ENCODE data around the gene SBF2. TPM values are rescaled to one million over a fixed set of nuclear protein-coding genes. Genes with fewer than 3 reads are reported as not detected.

The SBF2 gene
- total RNA-seq, 2 donors from 2014 or later = 30.5 to 47.0 TPM

DNA sequence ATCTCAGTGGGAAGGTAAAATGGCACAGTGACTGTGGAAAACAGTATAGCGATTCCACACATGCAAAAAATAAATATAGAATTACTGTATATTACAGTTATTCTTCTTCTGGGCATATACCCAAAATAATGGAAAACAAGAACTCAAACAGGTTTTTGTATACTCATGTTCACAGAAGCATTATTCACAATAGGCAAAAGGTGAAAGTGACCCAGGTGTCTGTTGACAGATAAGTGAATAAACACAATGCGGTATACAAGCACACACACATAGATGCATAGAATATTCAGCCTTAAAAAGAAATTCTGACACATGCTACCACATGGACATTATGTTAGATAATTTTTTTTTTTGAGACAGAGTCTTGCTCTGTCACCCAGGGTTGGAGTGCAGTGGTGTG, 397.1 kb downstream of the SBF2 start:
- Histone ChIP-seq H3K36me3 (no peaks in the 10 kb centered on the region), H3K9ac (ENCODE audit: low read depth in 2 of 2, low read length in 2 of 2) (no peak overlapping the region), H3K27me3 (no peaks in the 10 kb centered on the region), H3K27ac (no peak overlapping the region), H3K4me3 (no peak overlapping the region), H3K4me1 (no peaks in the 10 kb centered on the region), H3K9me3 (no peaks in the 10 kb centered on the region)
- DNase-seq = no peak
- intact Hi-C loops (cut with DNase I) = no loop called here
- TF ChIP-seq, protein P1, sequence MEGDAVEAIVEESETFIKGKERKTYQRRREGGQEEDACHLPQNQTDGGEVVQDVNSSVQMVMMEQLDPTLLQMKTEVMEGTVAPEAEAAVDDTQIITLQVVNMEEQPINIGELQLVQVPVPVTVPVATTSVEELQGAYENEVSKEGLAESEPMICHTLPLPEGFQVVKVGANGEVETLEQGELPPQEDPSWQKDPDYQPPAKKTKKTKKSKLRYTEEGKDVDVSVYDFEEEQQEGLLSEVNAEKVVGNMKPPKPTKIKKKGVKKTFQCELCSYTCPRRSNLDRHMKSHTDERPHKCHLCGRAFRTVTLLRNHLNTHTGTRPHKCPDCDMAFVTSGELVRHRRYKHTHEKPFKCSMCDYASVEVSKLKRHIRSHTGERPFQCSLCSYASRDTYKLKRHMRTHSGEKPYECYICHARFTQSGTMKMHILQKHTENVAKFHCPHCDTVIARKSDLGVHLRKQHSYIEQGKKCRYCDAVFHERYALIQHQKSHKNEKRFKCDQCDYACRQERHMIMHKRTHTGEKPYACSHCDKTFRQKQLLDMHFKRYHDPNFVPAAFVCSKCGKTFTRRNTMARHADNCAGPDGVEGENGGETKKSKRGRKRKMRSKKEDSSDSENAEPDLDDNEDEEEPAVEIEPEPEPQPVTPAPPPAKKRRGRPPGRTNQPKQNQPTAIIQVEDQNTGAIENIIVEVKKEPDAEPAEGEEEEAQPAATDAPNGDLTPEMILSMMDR (IDR thresholded peaks at IDR 0.05) = no peak

DNA sequence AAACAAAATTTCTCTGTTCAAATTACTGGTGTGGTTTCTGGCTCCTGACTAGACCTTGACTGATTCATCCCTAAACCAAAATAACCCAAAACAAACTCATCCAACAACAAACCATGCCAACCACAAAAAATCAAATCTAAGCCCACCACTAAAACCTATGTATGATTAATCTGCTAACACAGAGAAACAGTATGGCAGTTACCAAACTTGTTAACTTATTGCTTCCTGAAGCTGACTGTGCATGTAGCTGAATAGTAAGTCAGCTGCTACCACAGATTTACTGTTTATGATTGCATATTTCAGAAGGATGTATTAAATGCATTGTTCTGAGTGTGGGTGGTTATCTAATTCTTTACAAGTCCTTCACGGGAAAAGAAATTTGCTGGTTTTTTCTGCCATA, 399.0 kb downstream of the SBF2 start:
- no peak overlapping the region for H3K9ac ChIP-seq (ENCODE audit: low read depth in 2 of 2, low read length in 2 of 2)
- DNase-seq = no peak
- TF ChIP-seq, protein P1 (IDR thresholded peaks at IDR 0.05) = no peak
- intact Hi-C loops (cut with DNase I) = no loop called here
- no peak overlapping the region for H3K4me3 ChIP-seq
- H3K36me3 ChIP-seq = no peaks in the 10 kb centered on the region
- no peak overlapping the region for H3K27ac ChIP-seq
- no peaks in the 10 kb centered on the region for H3K4me1 ChIP-seq
- H3K27me3 ChIP-seq = no peaks in the 10 kb centered on the region
- H3K9me3 ChIP-seq = no peaks in the 10 kb centered on the region

DNA sequence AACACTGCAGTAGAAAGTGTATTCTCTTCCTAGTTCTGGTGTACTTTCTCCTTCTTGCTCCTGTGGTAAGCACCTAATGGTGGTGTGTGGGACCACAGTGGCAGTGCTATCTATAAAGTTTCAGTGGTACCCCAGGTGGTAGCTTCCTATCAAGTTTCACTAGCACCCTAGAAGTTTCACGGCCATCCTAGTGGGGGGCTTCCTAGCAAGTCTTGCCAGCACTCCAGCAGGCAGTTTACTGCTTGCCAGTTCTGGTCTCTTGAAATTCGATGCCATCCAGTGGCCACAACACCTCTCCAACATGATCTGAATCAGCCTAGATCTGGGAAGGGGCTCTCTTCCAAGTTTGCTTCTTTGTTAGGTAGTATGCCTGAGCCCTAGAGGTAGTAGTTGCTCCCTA, 400.5 kb downstream of the SBF2 start:
- Histone ChIP-seq H3K9ac (ENCODE audit: low read depth in 2 of 2, low read length in 2 of 2) (no peak overlapping the region), H3K9me3 (no peaks in the 10 kb centered on the region), H3K27me3 (no peaks in the 10 kb centered on the region), H3K4me3 (no peak overlapping the region), H3K27ac (no peak overlapping the region), H3K4me1 (no peaks in the 10 kb centered on the region), H3K36me3 (no peaks in the 10 kb centered on the region)
- DNase-seq = no peak
- intact Hi-C loops (cut with DNase I) = no loop called here
- TF ChIP-seq, protein P1 (IDR thresholded peaks at IDR 0.05) = no peak

DNA sequence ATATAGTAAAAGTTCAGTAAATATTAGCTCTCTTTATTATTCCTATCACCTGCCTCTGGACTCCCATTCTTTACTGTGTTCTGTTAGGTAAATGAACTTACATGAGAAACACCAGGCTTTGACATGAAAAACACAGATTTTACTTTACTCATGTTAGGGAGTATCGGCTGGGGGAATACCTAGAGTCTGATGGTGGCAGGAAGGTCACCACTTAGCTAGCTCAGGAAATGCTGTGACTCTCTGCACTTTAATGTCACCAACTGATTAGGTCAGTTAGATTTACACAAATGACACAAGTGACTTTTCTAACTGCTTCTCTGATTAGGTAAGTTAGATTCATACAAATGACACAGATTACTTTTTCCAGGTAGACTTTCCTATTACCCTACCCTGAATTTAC, 405.1 kb downstream of the SBF2 start:
- no peak for DNase-seq
- Histone ChIP-seq H3K4me1 (no peaks in the 10 kb centered on the region), H3K27ac (no peak overlapping the region), H3K4me3 (no peak overlapping the region), H3K27me3 (no peaks in the 10 kb centered on the region), H3K9me3 (no peaks in the 10 kb centered on the region), H3K36me3 (no peaks in the 10 kb centered on the region), H3K9ac (ENCODE audit: low read depth in 2 of 2, low read length in 2 of 2) (no peak overlapping the region)
- TF ChIP-seq, protein P1 (IDR thresholded peaks at IDR 0.05) = no peak
- intact Hi-C loops (cut with DNase I) = no loop called here

DNA sequence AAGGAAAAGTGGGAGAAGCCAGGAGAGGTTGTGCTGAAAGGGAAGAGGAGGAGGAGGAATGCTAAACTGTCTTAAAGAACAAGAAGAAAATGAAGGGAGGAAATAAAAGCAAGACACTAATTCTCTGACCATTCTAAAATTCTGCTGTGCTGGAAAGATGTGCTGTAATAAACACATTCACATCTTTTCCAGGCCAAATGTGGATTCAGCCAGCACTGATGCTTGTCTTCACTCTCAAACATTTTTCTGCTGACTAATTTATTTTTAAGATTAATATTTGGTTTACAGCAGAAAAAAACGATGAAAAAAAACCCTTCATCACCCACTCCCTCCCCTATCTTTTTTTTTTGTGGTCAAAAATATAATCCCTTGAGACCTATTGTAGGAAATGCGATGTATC, 406.5 kb downstream of the SBF2 start:
- DNase-seq = no peak
- no peaks in the 10 kb centered on the region for H3K4me1 ChIP-seq
- no peaks in the 10 kb centered on the region for H3K27me3 ChIP-seq
- no peaks in the 10 kb centered on the region for H3K9me3 ChIP-seq
- TF ChIP-seq, protein P1 (IDR thresholded peaks at IDR 0.05) = no peak
- H3K36me3 ChIP-seq = no peaks in the 10 kb centered on the region
- no peak overlapping the region for H3K4me3 ChIP-seq
- H3K27ac ChIP-seq = no peak overlapping the region
- no peak overlapping the region for H3K9ac ChIP-seq (ENCODE audit: low read depth in 2 of 2, low read length in 2 of 2)
- intact Hi-C loops (cut with DNase I) = no loop called here

DNA sequence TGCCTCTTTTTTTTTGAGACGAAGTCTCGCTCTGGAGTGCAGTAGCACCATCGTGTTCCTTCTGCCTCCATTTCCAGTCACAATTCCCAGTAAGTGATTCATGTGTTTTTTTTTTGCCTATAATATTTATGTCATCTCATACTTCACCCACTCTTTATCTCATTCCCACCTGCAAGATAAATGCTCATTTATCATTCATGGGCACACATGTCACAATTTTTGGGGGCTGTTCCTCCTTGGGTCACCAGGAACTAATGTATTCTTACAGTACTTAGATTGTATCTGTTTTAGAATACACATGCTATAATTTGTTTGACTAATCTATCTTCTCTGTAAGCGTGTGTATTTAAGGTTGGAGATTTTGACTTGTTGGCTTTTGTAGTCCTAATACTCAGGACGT, 407.4 kb downstream of the SBF2 start:
- no peak for DNase-seq
- no peaks in the 10 kb centered on the region for H3K9me3 ChIP-seq
- TF ChIP-seq, protein P1 (IDR thresholded peaks at IDR 0.05) = no peak
- intact Hi-C loops (cut with DNase I) = no loop called here
- H3K27me3 ChIP-seq = no peaks in the 10 kb centered on the region
- H3K27ac ChIP-seq = no peak overlapping the region
- no peak overlapping the region for H3K4me3 ChIP-seq
- no peaks in the 10 kb centered on the region for H3K36me3 ChIP-seq
- no peaks in the 10 kb centered on the region for H3K4me1 ChIP-seq
- no peak overlapping the region for H3K9ac ChIP-seq (ENCODE audit: low read depth in 2 of 2, low read length in 2 of 2)

Data from colonic mucosa (tissue), 4 donors.